HG03565 (cell line): Measurements from ENCODE around the gene WDR70.
"Not testable (repeated sequence)": the region's sequence is repeated elsewhere in the genome, so short reads cannot be mapped to it uniquely, and the experiment has no call there.

ENCODE experiments used
- ATAC-seq: cut with Tn5 transposase; IDR thresholded peaks from one replicate; pipeline ENCODE4 v1.9.1; 2021; ENCODE audit warnings: mild to moderate bottlenecking, moderate library complexity; ENCODE audit not compliant: unreplicated experiment

The WDR70 gene

GRCh38 chr5:37511646-37512045 is 132.5 kb downstream of the WDR70 start:
- ATAC-seq: no peak

- ATAC-seq: no peak
Measured at GRCh38 chr5:37514946-37515345, 135.8 kb downstream of the WDR70 start.

- ATAC-seq: no peak
Measured at GRCh38 chr5:37517686-37518085, 138.6 kb downstream of the WDR70 start.

GRCh38 chr5:37518356-37518755 is 139.2 kb downstream of the WDR70 start:
- not testable (repeated sequence) for ATAC-seq

GRCh38 chr5:37519304-37519703 is 140.2 kb downstream of the WDR70 start:
- ATAC-seq: no peak

- ATAC-seq: no peak
Measured at GRCh38 chr5:37519807-37520206, 140.7 kb downstream of the WDR70 start.

GRCh38 chr5:37520811-37521210 is 141.7 kb downstream of the WDR70 start:
- ATAC-seq: no peak

- ATAC-seq: no peak
Measured at GRCh38 chr5:37532976-37533740, 154.0 kb downstream of the WDR70 start.

GRCh38 chr5:37533851-37534250 is 154.7 kb downstream of the WDR70 start:
- no peak for ATAC-seq

GRCh38 chr5:37539459-37539858 is 160.3 kb downstream of the WDR70 start:
- no peak for ATAC-seq

- no peak for ATAC-seq
Measured at GRCh38 chr5:37543216-37543615, 164.1 kb downstream of the WDR70 start.

GRCh38 chr5:37549411-37549810 is 170.3 kb downstream of the WDR70 start:
- ATAC-seq: no peak

GRCh38 chr5:37552161-37552560 is 173.0 kb downstream of the WDR70 start:
- no peak for ATAC-seq

- ATAC-seq: no peak
Measured at GRCh38 chr5:37552770-37553719, 173.9 kb downstream of the WDR70 start.

GRCh38 chr5:37553720-37554404 is 174.7 kb downstream of the WDR70 start:
- no peak for ATAC-seq

- no peak for ATAC-seq
Measured at GRCh38 chr5:37554405-37554739, 175.3 kb downstream of the WDR70 start.

GRCh38 chr5:37554938-37555337 is 175.8 kb downstream of the WDR70 start:
- no peak for ATAC-seq

- ATAC-seq: no peak
Measured at GRCh38 chr5:37557734-37558293, 178.7 kb downstream of the WDR70 start.

- ATAC-seq: no peak
Measured at GRCh38 chr5:37565062-37565670, 186.0 kb downstream of the WDR70 start.

- ATAC-seq: no peak
Measured at GRCh38 chr5:37567566-37567965, 188.4 kb downstream of the WDR70 start.
